Retinal pigment epithelial cell (primary cell): Measurements from ENCODE around the gene ANKDD1B.
A peak's percentile ranks its signal among the peaks of the same experiment; 100 is the strongest.
"Not testable (repeated sequence)": the region's sequence is repeated elsewhere in the genome, so short reads cannot be mapped to it uniquely, and the experiment has no call there.

ENCODE experiments used
- DNase-seq: peaks from one replicate; pipeline ENCODE4 v3.0.0-alpha.2; 2010; ENCODE audit warnings: low read depth
- H3K4me3 ChIP-seq: 2 replicates; pipeline ENCODE4 v1.5.1; 2011; ENCODE audit warnings: mild to moderate bottlenecking, low read length, control low read depth, moderate library complexity
- TF ChIP-seq, protein P1 (sequence below): conservative IDR thresholded peaks from 2 replicates; pipeline ENCODE4 v1.5.1; 2011; ENCODE audit warnings: low read depth, low read length, control low read depth, inconsistent platforms

ANKDD1B gene

DNA sequence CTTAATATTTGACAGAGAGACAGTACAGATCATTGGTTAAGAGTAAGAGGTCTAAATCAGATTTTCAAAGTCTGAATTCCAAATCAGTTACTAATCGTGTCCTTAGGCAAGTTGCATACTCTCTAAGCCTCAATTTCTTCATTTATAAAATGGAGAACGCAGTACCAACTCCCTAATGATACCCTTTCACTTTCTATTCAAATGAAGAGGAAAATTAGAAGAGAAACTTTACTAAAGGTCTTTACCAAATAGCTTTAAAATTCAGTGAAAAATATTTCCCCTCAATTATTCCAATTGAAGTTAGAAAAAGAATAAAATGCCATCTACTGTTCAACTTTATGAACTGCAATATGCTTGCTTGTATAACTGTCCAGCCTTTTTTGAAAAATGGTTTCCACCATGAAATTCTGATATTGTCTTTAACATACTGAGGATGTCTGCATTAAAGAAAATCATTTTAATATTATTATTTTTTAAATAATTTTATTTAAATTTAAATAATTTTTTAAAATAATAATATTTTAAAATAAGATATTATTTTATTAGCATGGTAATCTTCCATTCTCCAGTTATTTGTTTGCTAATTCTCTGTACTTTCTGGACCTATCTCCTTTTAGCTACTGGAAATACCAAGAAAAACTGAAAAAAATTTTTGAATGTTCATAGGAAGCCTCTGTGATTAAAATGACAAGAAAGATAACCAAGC is 70.0 kb downstream of the ANKDD1B start:
- TF ChIP-seq, protein P1, sequence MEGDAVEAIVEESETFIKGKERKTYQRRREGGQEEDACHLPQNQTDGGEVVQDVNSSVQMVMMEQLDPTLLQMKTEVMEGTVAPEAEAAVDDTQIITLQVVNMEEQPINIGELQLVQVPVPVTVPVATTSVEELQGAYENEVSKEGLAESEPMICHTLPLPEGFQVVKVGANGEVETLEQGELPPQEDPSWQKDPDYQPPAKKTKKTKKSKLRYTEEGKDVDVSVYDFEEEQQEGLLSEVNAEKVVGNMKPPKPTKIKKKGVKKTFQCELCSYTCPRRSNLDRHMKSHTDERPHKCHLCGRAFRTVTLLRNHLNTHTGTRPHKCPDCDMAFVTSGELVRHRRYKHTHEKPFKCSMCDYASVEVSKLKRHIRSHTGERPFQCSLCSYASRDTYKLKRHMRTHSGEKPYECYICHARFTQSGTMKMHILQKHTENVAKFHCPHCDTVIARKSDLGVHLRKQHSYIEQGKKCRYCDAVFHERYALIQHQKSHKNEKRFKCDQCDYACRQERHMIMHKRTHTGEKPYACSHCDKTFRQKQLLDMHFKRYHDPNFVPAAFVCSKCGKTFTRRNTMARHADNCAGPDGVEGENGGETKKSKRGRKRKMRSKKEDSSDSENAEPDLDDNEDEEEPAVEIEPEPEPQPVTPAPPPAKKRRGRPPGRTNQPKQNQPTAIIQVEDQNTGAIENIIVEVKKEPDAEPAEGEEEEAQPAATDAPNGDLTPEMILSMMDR, result peak; percentile 51
- no peak for DNase-seq

GRCh38 chr5:75685141-75685540 is 73.9 kb downstream of the ANKDD1B start:
- DNase-seq, result no peak
- TF ChIP-seq, protein P1, result no peak
- H3K4me3 ChIP-seq, result no peak overlapping the region

More for the DNA sequence above, 70.0 kb downstream of the ANKDD1B start:
- no peak overlapping the region for H3K4me3 ChIP-seq

GRCh38 chr5:75686480-75686879 is 75.2 kb downstream of the ANKDD1B start:
- H3K4me3 ChIP-seq, result no peak overlapping the region
- no peak for DNase-seq
- TF ChIP-seq, protein P1, result no peak

DNA sequence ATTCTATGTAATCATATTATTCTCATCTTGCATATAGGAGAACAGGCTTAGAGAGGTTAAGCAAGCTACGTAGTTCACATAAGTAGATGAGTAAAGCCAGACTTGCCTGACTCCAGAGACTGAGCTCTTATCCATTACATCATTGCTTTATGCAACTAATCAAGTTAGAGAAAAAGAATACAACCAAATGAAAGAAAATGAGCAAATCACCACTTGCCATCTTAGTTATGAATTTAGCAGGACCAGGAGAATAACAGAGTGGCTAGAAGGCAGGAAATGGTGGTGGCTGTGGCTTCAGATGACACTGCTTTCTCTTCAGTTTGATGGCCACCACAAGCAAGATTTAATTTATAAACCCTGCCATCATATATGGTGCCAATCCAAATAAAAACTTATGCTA is 79.4 kb downstream of the ANKDD1B start:
- TF ChIP-seq, protein P1, result no peak
- no peak overlapping the region for H3K4me3 ChIP-seq
- no peak for DNase-seq

GRCh38 chr5:75694781-75695180 is 83.5 kb downstream of the ANKDD1B start:
- TF ChIP-seq, protein P1, result no peak
- no peak for DNase-seq

DNA sequence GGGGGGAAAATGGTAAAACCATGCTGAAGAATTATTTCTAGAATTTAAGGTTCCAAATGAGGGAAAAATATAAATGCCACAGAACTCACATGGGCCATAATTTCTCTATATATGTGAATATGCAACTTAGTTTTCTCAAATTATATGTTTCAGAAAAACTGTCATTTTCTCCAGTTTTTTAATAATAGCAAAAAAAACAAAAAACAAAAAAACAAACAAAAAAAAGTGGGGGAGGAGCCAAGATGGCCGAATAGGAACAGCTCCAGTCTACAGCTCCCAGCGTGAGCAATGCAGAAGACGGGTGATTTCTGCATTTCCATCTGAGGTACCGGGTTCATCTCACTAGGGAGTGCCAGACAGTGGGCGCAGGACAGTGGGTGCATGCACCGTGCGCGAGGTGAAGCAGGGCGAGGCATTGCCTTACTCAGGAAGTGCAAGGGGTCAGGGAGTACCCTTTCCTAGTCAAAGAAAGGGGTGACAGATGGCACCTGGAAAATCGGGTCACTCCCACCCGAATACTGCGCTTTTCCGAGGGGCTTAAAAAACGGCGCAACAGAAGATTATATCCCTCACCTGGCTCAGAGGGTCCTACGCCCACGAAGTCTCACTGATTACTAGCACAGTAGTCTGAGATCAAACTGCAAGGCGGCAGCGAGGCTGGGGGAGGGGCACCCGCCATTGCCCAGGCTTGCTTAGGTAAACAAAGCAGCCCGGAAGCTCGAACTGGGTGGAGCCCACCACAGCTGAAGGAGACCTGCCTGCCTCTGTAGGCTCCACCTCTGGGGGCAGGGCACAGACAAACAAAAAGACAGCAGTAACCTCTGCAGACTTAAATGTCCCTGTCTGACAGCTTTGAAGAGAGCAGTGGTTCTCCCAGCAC is 84.5 kb downstream of the ANKDD1B start:
- H3K4me3 ChIP-seq, DNase-seq: not testable (repeated sequence)

More at GRCh38 chr5:75694781-75695180, 83.5 kb downstream of the ANKDD1B start:
- no peak overlapping the region for H3K4me3 ChIP-seq

DNA sequence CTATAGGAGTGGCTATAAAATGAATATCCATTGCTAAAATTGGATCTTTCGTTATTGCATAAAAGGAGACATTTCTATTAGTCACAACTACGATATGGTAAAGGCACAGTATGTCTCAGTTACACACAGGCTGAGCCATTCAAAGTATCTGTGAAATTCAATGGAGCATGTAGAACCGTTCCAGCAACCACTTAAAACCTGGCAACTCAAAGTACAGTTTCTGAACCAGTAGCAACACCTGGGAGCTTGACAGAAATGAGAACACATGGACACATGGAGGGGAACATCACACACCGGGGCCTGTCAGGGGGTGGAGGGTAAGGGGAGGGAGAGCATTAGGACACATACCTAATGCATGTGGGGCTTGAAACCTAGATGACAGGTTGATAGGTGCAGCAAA is 90.6 kb downstream of the ANKDD1B start:
- no peak for DNase-seq
- H3K4me3 ChIP-seq, result no peak overlapping the region
- TF ChIP-seq, protein P1, result no peak
